GM18519 (cell line): ENCODE measurements around the gene MT3.
"Not testable (repeated sequence)": the region's sequence is repeated elsewhere in the genome, so short reads cannot be mapped to it uniquely, and the experiment has no call there.

Source experiments
- ATAC-seq: cut with Tn5 transposase; IDR thresholded peaks from one replicate; pipeline ENCODE4 v1.9.1; 2021; ENCODE audit warnings: mild to moderate bottlenecking, moderate library complexity; ENCODE audit not compliant: unreplicated experiment, low FRiP score

The MT3 gene

DNA sequence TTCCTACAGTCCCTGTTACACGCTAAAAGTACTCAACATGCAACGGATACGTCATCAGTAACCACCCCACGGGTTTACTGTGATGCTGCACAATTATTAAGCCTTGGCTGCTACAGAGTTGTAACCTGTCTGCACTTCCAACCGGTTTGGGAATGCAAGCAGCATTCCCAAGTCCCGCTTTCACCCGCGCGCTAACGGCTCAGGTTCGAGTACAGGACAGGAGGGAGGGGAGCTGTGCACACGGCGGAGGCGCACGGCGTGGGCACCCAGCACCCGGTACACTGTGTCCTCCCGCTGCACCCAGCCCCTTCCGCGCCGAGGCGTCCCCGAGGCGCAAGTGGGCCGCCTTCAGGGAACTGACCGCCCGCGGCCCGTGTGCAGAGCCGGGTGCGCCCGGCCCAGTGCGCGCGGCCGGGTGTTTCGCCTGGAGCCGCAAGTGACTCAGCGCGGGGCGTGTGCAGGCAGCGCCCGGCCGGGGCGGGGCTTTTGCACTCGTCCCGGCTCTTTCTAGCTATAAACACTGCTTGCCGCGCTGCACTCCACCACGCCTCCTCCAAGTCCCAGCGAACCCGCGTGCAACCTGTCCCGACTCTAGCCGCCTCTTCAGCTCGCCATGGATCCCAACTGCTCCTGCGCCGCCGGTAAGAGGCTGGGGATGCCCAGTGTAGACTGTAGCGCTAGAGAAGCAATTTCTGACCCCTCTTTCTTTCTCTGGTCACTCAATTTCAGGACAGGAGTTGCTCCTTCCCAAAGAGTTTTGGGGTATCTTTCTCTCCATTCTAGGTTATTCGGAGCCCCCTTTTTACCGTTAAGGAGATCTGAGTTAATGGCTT is 18.9 kb downstream of the MT3 start, which contains the start of gene MT2A:
Gene MT2A (plus strand): TSS at position 542 of the 833 bp plus-strand sequence. CDS start 72 bp downstream, at position 614.
- ATAC-seq: peak; percentile 78

DNA sequence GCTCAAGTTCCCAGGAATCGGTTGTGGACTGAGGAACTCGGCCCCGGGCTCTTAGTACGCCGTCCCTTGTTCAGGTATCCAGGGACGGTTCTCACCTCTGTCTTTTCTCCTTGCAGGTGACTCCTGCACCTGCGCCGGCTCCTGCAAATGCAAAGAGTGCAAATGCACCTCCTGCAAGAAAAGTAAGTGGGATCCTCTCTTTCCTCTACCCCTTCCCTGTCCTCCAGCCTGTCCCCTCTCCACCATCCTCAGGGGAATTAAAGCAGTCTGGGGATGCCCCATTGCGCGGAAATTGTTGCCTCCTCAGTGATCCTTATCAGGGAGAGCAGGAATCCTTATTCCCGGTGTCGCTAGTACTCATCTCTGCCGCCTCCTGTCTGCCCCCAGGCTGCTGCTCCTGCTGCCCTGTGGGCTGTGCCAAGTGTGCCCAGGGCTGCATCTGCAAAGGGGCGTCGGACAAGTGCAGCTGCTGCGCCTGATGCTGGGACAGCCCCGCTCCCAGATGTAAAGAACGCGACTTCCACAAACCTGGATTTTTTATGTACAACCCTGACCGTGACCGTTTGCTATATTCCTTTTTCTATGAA is 19.6 kb downstream of the MT3 start:
- no peak for ATAC-seq

DNA sequence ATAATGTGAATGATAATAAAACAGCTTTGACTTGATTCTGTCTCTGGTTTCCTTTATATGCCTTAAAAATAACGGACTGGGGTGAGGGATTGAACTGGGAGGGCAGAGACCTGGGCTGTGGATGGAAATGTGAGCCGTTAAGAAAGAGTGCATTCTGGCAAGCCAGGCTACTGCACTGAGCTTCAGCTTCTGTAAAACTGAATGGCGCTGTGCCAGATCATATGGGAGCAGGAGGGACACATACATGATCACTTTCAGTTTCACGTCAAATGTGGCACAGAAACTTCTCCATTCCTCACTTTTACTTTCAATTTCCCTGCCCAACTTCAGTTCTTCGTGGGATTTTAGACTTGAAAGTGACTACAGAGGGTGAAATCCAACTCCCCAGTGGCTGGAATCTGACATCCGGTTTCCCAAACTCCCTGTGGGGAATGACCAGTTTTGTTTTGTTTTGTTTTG is 20.2 kb downstream of the MT3 start:
- peak; percentile 32 for ATAC-seq

GRCh38 chr16:56610017-56610608 is 20.8 kb downstream of the MT3 start:
- no peak for ATAC-seq

DNA sequence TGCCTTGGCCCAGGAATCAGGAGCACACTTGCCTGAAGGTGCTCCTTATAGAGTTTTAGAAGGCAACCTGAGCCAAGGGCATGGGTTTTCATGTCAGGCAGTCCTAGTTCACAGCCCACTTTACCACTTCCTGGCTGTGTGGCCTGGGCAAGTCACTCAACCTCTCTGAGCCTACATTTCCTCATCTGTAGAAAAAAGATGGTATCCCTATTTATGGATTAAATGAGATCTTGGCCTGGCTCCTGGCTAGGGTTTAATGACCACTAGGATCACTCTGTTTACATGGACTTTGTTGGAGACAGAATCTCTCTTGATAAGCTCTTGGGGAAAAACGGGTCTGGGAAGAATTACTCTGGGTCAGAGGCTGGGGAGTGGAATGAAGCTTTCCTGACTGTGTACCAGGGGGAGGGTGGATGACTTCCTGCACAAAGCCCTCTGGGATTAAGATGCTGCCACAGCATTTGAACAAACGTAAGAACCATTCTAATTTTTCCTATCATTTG is 21.3 kb downstream of the MT3 start:
- no peak for ATAC-seq

DNA sequence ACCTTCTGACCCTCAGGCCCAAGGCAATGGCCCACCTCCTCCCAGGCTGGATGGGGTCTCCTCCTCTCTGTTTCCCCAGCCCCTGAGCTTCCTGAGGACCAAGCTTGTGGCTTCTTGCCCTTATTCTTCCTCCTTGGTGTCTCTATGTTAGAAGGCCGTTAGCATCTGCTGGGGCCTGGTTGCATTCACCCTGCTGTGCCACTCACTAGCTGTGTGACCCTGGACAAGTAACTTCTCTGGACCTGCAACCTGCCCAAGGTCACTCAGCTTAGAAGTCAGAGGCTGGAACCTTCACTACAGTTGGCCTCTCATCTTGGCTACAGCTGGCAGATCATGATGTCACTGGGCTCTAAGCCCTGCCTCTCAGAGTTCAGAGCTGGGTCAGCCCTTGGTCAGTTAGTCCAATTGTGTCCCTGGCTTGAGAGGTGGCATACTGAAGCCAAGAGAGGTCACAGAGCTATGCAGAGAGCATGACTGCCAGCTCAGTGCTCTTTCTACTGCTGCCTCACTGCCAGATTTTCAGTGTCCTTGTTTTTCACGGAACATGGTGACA is 22.0 kb downstream of the MT3 start:
- no peak for ATAC-seq

DNA sequence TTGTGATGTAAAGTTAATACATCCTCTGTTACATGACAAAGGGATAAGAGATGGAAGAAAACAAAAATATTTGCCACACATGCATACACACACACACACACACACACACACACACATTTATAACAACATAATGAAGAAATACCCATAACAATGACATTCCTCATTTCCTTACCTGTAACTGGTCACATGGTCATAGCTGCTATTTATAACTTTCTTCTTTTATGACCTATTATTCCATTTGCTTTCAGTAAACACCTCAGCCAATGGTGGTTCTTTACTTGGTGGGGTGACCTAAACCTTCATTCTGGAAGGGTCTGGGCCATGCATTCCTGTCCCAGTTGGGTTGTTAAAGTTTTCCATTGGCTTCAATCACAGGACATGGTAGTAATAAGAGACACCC is 24.4 kb downstream of the MT3 start:
- ATAC-seq: no peak

- no peak for ATAC-seq
These were observed 25.2 kb downstream of the MT3 start for GRCh38 chr16:56614549-56614991.

GRCh38 chr16:56615353-56615752 is 26.0 kb downstream of the MT3 start:
- ATAC-seq: no peak

GRCh38 chr16:56616608-56617211 is 27.4 kb downstream of the MT3 start:
- no peak for ATAC-seq

DNA sequence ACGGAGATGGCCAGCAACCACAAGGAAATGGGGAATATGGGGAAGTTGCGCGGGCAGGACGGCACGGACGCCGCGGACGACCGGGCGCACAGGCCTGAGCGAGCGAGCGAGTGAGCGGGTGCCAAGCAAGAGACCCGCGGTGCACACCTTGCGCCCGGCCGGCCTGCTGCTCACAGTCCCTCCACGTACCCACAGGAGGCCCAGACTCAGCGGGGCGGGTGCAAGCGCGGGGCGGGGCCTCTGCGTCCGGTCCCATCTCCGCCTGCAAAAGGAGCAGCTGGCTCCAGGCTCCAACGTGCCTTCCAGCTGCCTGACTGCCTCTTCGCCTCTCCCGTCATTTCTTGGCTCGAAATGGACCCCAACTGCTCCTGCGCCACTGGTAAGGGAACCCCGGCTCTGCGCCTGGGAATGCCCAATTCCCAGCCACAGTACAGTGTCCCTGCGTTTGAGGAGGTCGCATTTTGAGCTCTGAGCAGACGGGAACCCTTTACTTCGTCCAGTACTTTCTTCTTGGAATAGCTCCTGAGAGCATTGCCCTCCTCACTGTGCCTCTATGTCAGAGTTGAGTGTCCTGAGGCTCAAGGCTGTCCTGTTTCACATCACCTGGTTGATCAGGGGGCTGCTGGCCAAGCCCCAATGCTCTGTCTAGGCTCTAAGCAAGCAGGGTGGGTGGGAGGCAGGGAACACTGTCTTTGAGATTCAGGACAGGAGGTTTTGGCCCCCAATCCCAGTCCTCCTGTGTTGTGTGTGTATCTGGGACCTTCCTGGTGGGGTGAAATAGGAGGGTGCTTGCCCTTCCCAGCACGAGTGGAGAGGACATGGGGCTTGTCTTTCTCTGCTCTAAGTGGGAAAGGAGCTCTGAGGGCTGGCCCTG is 28.1 kb downstream of the MT3 start:
- no peak for ATAC-seq

GRCh38 chr16:56618138-56618537 is 28.8 kb downstream of the MT3 start:
- no peak for ATAC-seq

DNA sequence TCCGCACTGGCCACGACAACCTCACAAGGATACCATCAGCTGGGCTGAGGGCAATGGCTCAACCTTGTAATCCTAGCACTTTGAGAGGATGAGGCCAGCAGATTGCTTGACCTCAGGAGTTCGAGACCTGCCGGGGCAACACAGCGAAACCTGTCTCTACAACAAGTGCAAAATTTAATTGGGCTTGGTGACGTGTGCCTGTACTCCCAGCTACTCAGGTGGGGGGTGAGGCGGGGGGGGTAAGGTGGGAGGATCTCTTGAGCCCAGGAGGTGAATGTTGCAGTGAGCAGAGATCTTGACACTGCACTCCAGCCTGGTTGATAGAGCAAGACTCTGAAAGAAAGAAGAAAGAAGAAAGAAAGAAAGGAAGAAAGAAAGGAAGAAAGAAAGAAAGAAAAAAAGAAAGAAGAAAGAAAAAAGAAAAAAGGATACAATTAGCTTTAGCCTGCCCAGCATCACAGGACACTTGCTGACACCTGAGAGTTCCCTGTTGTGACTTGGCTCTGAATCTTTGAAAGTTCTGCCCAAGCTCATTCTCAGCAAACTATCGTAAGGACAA is 31.1 kb downstream of the MT3 start:
- no peak for ATAC-seq

DNA sequence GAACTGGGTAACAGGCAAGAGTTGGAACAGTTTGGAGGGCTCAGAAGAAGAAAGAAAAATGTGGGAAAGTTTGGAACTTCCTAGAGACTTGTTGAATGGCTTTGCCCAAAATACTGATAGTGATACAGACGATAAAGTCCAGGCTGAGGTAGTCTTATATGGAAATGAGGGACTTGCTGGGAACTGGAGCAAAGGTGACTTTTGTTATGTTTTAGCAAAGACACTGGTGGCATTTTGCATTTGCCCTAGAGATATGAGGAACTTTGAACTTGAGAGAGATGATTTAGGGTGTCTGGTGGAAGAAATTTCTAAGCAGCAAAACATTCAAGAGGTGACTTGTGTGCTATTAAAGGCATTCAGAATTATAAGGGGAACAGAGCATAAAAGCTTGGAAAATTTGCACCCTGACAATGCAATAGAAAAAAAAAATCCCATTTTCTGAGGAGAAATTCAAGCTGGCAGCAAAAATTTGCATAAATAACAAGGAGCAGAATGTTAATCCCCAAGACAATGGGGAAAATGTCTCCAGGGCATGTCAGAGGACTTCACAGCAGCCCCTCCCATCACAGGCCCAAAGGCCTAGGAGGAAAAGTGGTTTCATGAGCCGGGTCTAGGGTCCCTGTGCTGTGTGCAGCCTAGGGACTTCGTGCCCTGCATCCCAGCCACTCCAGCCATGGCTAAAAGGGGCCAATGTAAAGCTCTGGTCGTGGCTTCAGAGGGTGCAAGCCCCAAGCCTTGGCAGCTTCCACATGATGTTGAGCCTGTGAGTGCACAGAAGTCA is 32.5 kb downstream of the MT3 start:
- not testable (repeated sequence) for ATAC-seq

- not testable (repeated sequence) for ATAC-seq
These were observed 33.9 kb downstream of the MT3 start for GRCh38 chr16:56623184-56623583.

- ATAC-seq: no peak
These were observed 34.3 kb downstream of the MT3 start for GRCh38 chr16:56623637-56624036.

GRCh38 chr16:56625140-56625942 is 36.0 kb downstream of the MT3 start, which contains the start of gene MT1E:
Gene MT1E (plus strand): TSS chr16:56625781. CDS start chr16:56625852, 71 bp downstream.
- no peak for ATAC-seq
